ENCODE results near the gene LINGO1.

The LINGO1 gene

DNA sequence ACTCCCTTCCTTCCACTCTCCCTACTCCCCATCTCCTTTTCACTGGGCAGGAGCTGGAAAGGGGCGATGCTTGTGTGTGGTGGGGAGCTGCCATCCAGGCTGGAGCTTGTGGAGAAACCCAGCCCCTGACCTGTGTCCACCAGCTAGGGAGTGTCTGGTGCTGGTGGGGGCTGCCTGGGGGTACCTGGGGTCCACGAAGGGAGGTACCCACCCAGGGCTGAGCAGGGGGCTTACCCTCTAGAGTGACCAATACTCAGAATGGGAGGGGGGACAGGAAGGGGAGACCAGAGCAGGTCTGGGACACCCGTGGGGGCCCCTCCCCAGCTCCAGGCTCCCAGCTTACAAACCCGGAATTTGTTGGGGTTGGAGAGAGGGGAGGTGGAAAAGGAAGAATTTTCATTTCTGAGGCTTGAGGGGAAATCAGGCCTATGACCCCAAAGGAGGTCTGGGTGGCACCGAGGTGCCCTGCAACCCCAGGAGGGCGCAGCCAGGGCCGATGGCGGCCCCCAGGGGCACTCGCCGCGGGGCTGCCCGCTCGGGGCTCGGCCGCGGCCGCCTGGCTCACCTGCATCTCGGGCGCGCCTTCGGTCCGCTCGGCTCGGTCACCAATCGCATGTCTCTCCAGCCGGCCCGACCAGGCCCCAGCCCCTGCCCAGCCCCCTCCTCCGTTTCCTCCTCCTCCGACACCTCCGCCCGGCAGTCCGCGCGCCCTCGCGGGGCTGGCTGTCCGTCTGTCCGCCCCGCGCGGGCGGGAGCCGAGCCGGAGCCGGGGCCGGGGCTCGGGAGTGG is 773 bp downstream of the LINGO1 start:
- DNase-seq (ENCODE audit: low read depth), result no peak

- no peak for DNase-seq (ENCODE audit: low read depth)
Measured at GRCh38 chr15:77630956-77631744, 1.6 kb downstream of the LINGO1 start.

- DNase-seq (ENCODE audit: low read depth), result no peak
Measured at GRCh38 chr15:77630056-77630455, 2.7 kb downstream of the LINGO1 start.

DNA sequence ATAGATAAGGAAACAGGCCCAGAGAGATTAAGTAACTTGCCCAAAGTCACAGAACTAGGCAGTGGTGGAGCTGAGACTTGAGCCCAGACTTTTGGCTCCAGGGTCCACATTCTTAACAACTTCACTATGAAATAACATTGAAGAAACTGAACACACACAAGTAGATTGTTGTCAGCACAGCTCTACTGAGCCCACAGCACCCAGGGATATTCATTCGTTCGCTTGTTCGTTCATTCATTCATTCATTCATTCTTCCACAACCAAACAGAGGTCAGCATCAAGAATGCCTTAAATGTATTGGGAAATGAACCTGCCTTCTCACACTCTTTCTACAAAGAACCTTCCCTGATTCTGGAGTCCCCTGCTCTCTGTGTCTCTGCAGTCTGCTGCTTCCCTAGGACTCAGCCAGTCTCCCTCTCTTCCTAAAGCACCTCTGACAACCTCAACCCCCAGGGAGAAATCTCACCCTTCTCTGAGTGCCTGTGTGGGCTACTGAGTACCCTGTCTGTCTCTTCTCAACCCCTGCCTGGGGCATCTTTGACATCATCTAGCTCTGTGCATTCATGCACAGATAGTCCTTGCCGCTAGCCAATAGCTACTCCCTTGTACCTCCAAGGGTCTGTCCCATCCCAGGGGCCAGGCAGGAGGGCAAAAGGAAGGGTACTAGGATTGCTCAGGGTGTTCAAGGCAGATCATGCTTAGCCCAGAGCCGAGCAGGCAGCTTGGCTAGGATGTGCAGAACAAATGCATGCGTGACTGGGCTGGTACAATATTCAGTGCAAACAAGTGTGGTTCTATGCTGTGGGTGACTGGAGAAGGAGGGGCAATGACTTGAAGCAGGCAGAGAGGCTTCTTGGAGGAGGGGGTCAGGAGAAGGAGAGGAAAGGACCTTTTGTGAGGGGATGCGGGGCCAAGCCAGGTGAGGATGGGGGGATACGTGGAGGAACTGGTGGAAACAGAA is 3.4 kb downstream of the LINGO1 start:
- no peak for DNase-seq (ENCODE audit: low read depth)

DNA sequence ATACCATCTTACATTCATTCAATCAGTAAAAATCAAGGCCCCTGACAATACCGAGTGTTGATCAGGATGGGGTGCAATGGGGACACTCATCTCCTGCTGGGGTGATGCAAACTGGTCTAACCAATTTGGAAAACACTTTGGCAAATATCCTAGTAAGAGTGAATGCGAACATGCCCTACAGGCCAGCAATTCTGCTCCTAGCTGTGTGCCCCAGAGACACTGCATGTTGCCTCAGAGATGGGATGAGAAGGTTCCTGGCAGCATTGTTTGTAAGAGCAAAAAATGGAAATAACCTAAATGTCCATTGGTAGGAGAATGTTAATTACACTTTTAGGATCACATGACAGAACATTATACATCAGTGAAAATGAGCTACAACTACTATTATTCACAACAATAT is 4.7 kb downstream of the LINGO1 start:
- DNase-seq (ENCODE audit: low read depth), result no peak

DNA sequence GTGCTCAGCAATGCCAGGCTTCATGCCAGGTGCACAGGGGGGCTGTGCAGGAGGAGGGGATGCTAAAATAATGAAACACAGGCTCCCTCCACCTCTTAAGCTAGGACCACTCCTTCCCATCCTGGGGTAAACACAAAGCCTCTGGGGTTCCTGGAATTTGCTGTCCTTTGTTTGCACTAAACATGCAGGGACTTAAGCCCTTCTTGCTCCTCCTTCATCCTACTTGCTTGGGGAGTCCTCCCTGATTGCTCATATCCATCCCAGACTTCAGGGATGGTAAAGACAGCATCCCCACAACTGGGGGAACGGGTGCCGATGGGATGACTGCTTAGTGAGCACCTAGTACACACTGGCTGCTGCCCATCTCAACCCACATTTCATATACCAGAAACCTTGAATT is 5.1 kb downstream of the LINGO1 start:
- DNase-seq (ENCODE audit: low read depth), result no peak

GRCh38 chr15:77627067-77627466 is 5.6 kb downstream of the LINGO1 start:
- DNase-seq (ENCODE audit: low read depth), result no peak

GRCh38 chr15:77626002-77626401 is 6.7 kb downstream of the LINGO1 start:
- DNase-seq (ENCODE audit: low read depth), result no peak

GRCh38 chr15:77625376-77625775 is 7.3 kb downstream of the LINGO1 start:
- no peak for DNase-seq (ENCODE audit: low read depth)

- no peak for DNase-seq (ENCODE audit: low read depth)
Measured at GRCh38 chr15:77624868-77625267, 7.8 kb downstream of the LINGO1 start.

- DNase-seq (ENCODE audit: low read depth), result no peak
Measured at GRCh38 chr15:77623755-77624524, 8.8 kb downstream of the LINGO1 start.

DNA sequence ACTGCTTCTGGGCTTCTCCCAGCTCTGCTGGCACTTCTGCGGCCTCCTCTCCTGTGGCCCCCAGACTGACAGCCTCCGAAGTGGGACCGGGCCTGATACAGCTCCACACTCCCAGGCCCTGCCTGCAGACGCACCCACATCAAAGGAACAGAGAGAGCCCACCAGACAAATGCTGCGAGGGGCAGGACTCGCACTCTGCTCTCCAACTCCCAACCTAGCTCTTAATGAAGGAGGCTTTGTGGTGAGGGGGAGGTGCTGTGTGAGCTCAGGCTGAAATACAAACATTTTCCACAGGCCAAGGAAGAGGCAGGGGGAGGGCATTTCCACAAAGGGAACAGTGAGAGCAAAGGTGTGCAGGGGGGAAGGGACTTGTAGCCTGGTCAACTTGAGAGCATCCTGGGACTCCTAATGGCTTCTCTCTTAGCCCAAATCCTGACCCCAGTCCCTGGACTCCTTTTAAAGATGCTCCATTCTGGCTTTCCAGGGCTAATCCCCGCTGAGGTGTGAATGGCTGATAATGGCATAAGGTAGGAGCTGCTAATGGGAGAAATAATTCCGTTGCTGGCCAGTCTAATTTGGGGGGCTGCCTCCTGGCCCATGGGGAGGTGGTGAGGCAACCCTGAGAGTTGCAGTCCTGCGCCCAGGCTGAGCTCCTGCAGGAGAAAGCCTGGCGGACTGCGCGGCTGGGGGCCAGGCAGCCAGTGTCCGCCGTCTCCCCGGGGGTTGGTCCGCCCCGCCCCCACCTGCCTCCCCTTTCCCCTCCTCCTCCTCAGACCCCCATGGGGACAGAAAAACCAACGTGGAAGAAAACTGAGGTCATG is 9.6 kb downstream of the LINGO1 start:
- no peak for DNase-seq (ENCODE audit: low read depth)

GRCh38 chr15:77622209-77622933 is 10.3 kb downstream of the LINGO1 start:
- no peak for DNase-seq (ENCODE audit: low read depth)

DNA sequence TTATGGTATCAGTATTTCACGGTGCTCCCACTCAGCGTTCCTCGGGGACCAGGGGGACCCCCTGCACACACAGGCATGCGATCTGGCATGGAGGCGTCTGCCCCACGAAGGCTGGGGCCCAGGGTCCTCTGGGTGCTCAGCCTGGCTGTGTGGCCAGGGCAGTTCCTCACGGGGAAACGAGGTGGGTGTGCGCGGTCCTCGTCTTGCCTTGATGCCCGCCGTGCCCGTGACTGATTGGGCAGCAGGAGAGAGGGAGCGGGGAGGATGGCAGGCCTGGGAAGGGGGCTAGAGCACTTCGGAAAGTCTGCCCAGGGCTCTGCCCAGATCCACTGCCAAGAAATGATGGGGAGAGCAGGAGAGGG is 10.9 kb downstream of the LINGO1 start:
- DNase-seq (ENCODE audit: low read depth), result no peak

DNA sequence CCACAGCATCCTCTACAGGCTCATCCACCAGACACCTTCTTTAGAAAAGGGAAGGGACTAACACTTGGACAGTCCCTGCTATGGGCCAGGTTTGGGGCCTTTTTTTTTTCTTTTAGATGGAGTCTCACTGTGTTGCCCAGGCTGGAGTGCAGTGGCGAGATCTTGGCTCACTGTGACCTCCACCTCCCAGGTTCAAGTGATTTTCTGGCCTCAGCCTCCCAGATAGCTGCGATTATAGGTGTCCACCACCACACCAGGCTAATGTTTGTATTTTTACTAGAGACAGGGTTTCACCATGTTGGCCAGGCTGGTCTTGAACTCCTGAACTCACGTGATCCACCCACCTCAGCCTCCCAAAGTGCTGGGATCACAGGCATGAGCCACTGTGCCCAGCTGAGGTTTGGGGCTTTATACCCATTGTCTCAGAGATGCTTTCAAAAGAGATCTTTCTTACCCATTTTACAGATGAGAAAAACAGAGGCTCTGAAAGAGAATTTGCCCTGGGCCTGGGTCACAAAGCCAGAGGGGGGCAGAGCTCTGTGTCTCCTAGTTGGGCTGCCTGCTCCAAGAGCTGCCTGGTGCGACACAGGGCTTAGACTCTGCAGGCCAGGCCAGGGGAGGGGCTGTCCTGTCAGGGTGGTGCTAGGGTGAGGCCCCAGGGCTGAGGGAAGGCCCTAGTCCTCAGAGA is 11.6 kb downstream of the LINGO1 start:
- no peak for DNase-seq (ENCODE audit: low read depth)

- DNase-seq (ENCODE audit: low read depth), result no peak
Measured at GRCh38 chr15:77620297-77620696, 12.4 kb downstream of the LINGO1 start.

DNA sequence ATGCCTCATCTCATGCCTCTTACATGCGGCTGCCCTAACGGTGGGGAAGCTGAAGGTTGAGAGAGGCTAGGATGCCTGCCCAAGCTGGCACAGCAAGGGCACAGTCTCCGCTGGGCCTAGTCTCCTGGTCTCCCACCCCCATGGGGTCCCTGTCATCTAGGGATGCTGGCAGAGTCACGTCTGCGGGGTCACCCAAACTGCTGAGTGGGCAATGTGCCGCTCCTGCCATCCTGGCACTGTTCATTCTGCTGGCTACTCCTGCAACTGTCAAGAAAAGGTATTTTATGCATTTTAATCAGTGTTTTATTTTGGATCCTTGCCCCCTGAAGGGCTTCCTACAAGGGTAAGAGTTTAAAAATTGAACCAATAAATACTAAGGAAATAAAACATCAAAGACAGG is 12.8 kb downstream of the LINGO1 start:
- DNase-seq (ENCODE audit: low read depth), result no peak

- no peak for DNase-seq (ENCODE audit: low read depth)
Measured at GRCh38 chr15:77617476-77618230, 15.1 kb downstream of the LINGO1 start.

GRCh38 chr15:77616072-77616471 is 16.6 kb downstream of the LINGO1 start:
- DNase-seq (ENCODE audit: low read depth), result no peak

Data from activated T-helper 9 cell treated with anti-CD3 and anti-CD28 coated beads, Interleukin-2, amount 50 U/mL, for 16 hours (primary cell).